Cardiac fibroblast (primary cell): ENCODE data around the gene CD9.
"Not testable (repeated sequence)": the region's sequence is repeated elsewhere in the genome, so short reads cannot be mapped to it uniquely, and the experiment has no call there.

Experiments
- DNase-seq, 2 donors: peaks; one replicate each; pipeline versions ENCODE4 v3.0.0 to v3.0.0-alpha.2; 2010; ENCODE audit warnings: low read depth in 2 of 2
- H3K4me3 ChIP-seq, 2 donors: replicated peaks in 1 of 2; 1 replicate in 1 of 2; 2 replicates in 1 of 2; pipeline ENCODE4 v1.5.1; 2011; ENCODE audit warnings: low read depth in 2 of 2, low read length in 2 of 2, mild to moderate bottlenecking in 2 of 2, moderate library complexity in 1 of 2
- TF ChIP-seq, protein P1 (sequence below): IDR thresholded peaks from one replicate; pipeline ENCODE4 v1.5.1; 2011; ENCODE audit warnings: low read depth, mild to moderate bottlenecking, low read length, inconsistent platforms

CD9 gene, protein sequence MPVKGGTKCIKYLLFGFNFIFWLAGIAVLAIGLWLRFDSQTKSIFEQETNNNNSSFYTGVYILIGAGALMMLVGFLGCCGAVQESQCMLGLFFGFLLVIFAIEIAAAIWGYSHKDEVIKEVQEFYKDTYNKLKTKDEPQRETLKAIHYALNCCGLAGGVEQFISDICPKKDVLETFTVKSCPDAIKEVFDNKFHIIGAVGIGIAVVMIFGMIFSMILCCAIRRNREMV

DNA sequence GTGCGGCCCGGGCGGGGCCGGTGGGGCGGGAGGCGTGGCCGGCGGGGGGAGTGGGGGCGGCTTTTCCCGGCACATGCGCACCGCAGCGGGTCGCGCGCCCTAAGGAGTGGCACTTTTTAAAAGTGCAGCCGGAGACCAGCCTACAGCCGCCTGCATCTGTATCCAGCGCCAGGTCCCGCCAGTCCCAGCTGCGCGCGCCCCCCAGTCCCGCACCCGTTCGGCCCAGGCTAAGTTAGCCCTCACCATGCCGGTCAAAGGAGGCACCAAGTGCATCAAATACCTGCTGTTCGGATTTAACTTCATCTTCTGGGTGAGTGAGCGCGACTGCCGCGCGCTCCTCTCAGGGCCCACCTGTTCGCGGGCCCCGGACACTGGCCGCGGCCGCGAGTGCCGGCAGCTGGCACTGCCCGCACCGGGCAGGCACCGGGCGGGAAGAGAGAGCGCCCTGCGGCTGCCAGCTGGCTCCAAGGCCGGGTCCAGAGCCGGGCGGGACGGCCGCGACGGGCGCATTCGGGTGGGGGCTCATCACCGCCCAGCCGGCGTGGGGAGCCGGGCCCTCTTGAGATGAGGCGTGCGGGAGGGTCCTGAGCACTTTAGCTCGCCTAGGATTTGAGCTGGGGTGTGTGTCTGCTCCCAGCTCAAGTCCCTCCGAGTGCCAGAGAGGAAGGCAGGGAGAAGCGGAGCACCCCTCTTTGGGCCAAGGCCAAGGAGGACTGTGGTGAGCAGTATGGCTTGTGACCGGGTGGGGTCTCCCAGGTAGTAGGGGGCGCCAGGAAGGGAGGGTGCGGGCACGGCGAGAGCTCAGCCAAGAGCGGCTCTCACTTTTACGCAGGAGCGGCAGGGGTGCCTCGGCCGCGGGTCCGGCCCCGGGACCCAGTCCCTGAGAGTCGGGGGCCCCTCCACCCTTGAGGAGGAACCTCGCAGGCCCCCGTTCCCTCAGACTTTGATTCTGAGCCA, at the start of gene CD9:
TSS of gene CD9 (plus strand) at position 145 of the 957 bp plus-strand sequence. CDS start at position 245, 100 bp downstream.
- H3K4me3 ChIP-seq = peak within 1 kb of the TSS; percentile 67 to 72
- DNase-seq = peak in 1 of 2 donors; percentile 53

DNA sequence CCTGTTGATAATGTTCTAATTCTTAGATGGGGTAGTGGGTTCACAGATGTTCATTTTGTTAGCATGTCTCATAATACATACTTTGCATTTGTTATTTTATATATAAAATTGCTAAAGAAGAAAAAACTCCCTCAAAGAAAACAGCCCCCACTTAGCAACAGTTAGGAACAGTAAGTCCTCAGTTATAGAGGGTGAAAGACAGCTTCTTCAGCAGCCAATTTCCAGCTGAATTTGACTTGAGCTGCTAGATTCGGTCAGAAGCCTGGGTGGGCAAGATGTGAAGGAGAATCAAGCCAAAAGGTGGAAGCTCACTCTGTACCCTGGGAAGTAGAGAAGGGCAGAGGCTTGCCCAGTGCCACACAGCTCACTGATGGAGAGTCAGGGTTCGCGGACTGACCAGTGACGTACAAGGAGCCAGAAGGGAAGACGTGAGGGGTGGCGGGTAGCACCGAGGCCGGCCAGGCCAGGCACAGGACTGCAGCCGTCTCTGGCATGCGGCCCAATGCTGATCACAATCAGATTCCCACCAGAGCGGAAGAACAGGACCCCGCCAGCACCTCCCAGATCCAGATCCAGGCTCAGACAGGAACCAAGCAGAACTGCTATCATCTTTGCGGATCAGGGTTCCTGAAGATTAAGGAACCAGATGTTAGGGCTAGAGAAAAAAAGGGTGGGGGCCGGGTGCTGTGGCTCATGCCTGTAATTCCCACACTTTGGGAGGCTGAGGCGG, 45.3 kb upstream of the CD9 start:
- no peak overlapping the region for H3K4me3 ChIP-seq
- no peak for DNase-seq
- TF ChIP-seq, protein P1, sequence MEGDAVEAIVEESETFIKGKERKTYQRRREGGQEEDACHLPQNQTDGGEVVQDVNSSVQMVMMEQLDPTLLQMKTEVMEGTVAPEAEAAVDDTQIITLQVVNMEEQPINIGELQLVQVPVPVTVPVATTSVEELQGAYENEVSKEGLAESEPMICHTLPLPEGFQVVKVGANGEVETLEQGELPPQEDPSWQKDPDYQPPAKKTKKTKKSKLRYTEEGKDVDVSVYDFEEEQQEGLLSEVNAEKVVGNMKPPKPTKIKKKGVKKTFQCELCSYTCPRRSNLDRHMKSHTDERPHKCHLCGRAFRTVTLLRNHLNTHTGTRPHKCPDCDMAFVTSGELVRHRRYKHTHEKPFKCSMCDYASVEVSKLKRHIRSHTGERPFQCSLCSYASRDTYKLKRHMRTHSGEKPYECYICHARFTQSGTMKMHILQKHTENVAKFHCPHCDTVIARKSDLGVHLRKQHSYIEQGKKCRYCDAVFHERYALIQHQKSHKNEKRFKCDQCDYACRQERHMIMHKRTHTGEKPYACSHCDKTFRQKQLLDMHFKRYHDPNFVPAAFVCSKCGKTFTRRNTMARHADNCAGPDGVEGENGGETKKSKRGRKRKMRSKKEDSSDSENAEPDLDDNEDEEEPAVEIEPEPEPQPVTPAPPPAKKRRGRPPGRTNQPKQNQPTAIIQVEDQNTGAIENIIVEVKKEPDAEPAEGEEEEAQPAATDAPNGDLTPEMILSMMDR = no peak

More for the DNA sequence above, at the start of gene CD9:
- TF ChIP-seq, protein P1 = no peak

DNA sequence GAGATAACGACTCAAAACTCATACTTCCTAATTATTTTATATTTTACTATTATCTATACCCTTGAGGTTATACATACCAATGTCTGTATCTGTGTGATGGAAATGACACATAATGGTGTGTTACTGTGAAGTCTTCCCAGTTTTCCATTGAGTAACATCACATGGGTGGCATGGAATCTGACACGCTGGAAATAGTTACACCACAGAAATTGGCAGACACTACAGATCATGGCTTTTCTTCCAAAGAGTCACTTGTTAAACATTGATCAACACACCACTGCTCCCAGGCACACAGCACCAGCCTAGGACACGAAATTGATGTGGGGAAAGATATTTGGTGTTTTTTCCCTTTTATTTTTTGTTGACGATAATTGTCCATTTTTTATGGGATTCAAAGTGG, 42.7 kb upstream of the CD9 start:
- TF ChIP-seq, protein P1 = no peak
- no peak for DNase-seq
- H3K4me3 ChIP-seq = no peak overlapping the region

DNA sequence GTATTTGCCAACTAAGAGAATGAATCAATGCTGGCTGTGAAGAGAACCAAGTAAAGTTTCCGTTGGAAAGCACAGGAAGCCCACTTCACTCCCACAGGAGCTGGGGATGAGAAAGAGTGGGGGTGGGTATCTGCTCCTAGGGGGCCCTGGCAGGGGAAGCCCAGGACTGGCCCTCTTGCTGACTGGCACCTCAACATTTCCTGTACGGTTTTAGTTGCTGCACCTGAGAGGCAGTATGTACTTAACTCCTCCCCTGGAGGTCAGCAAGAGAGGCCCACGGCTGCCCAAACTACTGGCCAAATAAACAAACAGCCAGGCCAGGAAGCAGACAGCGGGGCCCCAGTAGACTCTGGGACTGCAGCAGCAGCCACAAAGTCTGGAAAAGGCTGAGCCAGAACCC, 41.9 kb upstream of the CD9 start:
- TF ChIP-seq, protein P1 = no peak
- no peak for DNase-seq
- no peak overlapping the region for H3K4me3 ChIP-seq

DNA sequence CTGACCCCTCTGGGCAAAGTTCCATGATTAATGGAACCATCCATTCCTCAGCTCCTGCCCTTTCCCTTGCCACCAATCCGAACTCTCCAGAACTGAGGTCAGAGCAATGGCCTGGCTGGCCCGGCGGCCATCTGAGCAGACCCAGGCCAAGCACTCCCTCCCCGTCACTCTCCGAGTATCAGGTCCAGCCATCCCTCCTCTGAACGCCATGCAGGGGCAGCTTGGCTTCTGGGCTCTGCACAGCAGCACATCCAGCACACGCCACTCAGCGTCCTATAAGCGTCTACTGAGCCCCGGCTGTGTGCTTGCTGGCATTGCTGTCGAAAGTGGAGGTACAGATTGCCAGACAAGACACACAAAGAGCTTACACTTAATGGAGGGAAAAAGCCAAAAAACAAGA, 41.5 kb upstream of the CD9 start:
- H3K4me3 ChIP-seq = no peak overlapping the region
- DNase-seq = no peak
- TF ChIP-seq, protein P1 = no peak

DNA sequence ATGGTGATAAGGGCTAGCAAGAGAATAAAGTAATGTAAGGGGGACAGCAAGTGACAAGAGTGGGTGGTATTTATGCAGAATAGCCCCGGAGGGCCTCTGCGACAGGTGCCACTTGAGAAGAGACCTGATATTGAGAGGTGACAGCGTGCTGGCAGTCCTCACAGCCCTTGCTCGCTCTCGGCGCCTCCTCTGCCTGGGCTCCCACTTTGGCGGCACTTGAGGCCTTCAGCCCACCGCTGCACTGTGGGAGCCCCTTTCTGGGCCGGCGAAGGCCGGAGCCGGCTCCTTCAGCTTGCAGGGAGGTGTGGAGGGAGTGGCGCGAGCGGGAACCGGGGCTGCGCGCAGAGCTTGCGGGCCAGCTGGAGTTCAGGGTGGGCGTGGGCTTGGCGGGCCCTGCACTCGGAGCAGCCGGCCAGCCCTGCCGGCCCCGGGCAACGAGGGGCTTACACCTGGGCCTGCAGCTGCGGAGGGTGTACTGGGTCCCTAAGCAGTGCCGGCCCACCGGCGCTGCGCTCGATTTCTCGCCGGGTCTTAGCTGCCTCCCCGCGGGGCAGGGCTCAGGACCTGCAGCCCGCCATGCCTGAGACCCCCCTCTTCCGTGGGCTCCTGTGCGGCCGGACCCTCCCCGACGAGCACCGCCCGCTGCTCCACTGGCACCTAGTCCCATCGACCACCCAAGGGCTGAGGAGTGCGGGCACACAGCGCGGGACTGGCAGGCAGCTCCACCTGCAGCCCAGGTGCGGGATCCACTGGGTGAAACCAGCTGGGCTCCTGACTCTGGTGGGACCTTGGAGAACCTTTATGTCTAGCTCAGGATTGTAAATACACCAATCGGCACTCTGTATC, 40.8 kb upstream of the CD9 start:
- not testable (repeated sequence) for DNase-seq, H3K4me3 ChIP-seq

DNA sequence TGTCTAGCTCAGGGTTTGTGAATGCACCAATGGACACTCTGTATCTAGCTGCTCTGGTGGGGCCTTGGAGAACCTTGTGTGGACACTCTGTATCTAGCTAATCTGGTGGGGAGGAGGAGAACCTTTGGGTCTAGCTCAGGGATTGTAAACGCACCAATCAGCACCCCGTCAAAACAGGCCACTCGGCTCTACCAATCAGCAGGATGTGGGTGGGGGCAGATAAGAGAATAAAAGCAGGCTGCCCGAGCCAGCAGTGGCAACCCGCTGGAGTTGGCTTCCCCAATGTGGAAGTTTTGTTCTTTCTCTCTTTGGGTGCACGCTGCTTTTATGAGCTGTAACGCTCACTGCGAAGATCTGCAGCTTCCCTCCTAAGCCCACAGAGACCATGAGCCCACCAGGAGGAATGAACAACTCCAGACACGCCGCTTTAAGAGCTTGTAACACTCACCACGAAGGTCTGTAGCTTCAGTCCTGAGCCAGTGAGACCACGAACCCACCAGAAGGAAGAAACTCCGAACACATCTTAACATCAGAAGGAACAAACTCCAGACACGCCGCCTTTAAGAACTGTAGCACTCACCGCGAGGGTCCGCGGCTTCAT, 40.1 kb upstream of the CD9 start:
- H3K4me3 ChIP-seq, DNase-seq: not testable (repeated sequence)
